Activated CD8-positive, alpha-beta memory T cell treated with anti-CD3 and anti-CD28 coated beads, Interleukin-2, amount 10 ng/mL, durations not matched to agents 7 days and 5 days (primary cell): ENCODE data around the gene SMC5. TPM values are rescaled to one million over a fixed set of nuclear protein-coding genes. Genes with fewer than 3 reads are reported as not detected.

Experiments used
- ATAC-seq: fragments of 150-1000 bp; cut with Tn5 transposase; one replicate; pipeline ENCODE4 v1.10.0; 2021; ENCODE audit warnings: moderate library complexity
- CTCF ChIA-PET: fragments of 350-600 bp; sonication (Branson Sonifier 250); formaldehyde crosslinking; loops from one replicate; lab custom pipeline; 2021; ENCODE audit warnings: antibody characterized with exemption; lab: Charles Lee
- DNase-seq: peaks from one replicate; pipeline ENCODE4 v3.0.0-alpha.2; 2020
- H3K27ac Mint-ChIP-seq: one replicate; pipeline ENCODE4 v1.8.0; 2021; ENCODE audit warnings: mild to moderate bottlenecking, mixed read lengths
- H3K27me3 Mint-ChIP-seq: one replicate; pipeline ENCODE4 v1.8.0; 2021; ENCODE audit warnings: mixed read lengths
- H3K36me3 Mint-ChIP-seq: one replicate; pipeline ENCODE4 v1.8.0; 2021; ENCODE audit warnings: mild to moderate bottlenecking, mixed read lengths
- H3K4me1 Mint-ChIP-seq: one replicate; pipeline ENCODE4 v1.8.0; 2021; ENCODE audit warnings: mixed read lengths
- H3K4me3 Mint-ChIP-seq: one replicate; pipeline ENCODE4 v1.8.0; 2021; ENCODE audit warnings: mild to moderate bottlenecking, moderate library complexity, mixed read lengths
- H3K9me3 Mint-ChIP-seq: one replicate; pipeline ENCODE4 v1.8.0; 2022; ENCODE audit warnings: low read depth, mixed read lengths
- total RNA-seq, 2 experiments: library from RNA; stranded (reverse); gene quantifications; one replicate each; pipeline ENCODE4 v1.2.3, GENCODE V29; 2021

The SMC5 gene
- total RNA-seq, 2 experiments from 2014 or later, result 38.0 to 39.4 TPM

DNA sequence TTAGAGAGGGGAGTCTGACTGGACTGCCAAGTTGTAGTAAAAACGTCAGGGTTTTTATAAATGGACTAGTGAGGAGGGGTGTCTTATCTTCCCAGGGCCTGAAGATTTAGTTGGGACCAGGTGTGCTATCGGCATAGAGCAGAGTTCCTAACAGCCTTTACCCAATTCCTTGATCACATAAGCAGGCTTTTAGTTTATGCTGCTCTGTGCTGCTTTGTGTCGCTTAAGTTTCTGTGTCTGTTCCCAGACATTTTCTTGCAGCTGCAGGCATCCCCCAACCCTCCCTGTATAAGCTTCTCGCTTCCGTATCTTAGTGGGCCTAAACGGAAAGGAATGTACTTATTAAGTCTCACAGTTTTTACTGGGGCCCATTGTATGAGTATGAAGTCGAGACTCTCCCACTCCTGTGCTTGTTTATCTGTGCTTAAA is 2.6 kb upstream of the SMC5 start:
- DNase-seq (no peak), ATAC-seq (no peak)
- Mint-ChIP-seq H3K9me3 (no peaks in the 10 kb centered on the region), H3K4me3 (no peak overlapping the region), H3K4me1 (peaks cover 31% of the 10 kb centered on the region), H3K36me3 (peaks cover 17% of the 10 kb centered on the region), H3K27me3 (no peaks in the 10 kb centered on the region), H3K27ac (no peak overlapping the region)
- CTCF ChIA-PET, result interaction anchor here (1.3 kb wide), 1 partner anchor 163 kb away, joined by 3 read pairs; no protein-coding TSS in a partner anchor

DNA sequence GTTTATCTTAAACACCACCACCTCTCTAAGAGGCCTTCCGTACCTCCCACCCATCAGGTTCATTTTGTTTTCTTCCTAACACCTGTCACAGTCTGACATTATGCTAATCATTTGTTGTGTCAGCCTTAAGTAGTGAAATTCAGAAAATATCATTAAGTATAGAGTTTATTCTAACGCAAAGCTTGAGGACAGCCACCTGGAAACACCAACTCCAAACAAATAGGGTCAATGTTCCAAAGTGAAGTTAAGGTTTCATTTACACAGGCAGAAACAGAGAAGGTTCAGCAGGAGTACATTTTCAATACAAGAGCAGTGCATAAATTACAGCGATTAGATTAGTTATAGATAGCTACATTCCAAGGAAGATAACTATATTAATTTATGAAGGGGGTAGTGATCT is 1.3 kb upstream of the SMC5 start:
- Mint-ChIP-seq H3K4me3 (peak overlapping the region; percentile 91), H3K9me3 (no peaks in the 10 kb centered on the region), H3K4me1 (peaks cover 45% of the 10 kb centered on the region), H3K27me3 (no peaks in the 10 kb centered on the region), H3K36me3 (peaks cover 30% of the 10 kb centered on the region), H3K27ac (peak overlapping the region; percentile 32)
- no peak for DNase-seq
- no peak for ATAC-seq
- CTCF ChIA-PET, result interaction anchor here (1.4 kb wide), 1 partner anchor 345 kb away, joined by 5 read pairs; no protein-coding TSS in a partner anchor

DNA sequence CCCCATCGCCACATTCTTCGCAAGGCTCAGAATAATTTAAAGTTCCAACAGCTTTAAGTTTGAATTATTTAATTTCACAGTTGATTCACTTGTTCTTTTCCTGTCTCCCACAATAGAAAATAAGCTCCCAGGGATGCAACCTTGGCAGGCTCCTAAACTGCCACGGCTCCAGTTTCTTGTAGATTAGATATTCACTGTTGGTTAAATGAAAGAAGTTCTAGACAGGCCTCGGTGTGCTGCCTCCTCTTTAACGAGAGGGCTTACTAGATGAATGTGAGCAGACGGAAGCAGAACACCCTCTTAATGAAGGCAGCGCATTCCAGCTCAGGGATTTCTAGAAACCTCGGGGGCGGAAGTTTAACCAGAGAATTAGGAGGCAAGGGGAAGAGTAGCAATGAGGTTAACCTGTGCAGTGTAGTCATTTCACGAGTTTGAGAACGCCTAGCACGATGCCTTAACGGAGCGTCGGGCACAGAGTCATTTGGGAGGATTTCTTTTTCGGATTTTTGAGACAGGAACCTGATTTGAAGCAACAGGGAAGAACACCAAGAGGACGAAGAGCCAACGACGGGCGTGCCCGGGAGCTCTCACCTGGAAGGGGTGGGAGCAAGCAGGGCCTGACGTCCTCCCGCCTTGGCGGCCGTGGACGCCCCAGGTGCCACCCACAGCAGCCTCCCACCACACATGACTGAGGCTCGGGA is 637 bp upstream of the SMC5 start:
- CTCF ChIA-PET, result interaction anchor here (0.8 to 1.4 kb wide), 2 partner anchors 22 to 345 kb away, joined by 3 to 5 read pairs; no protein-coding TSS in a partner anchor
- DNase-seq, result no peak

DNA sequence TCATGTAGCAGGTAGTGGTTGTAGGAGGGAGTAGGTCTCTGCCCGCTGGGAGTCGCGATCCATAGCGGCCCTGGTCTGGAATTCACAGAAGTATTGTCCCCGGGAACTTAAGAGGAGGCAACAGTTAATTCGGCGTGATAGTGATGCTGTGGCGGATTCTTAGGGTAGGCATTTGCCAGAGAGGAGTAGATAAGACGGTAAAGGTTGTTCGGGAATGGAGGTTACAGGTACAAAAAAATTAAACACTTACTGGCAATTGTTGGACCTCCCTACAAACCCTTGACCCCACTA is 679 bp downstream of the SMC5 start:
- Mint-ChIP-seq H3K27me3 (no peaks in the 10 kb centered on the region), H3K4me1 (peaks cover 53% of the 10 kb centered on the region), H3K36me3 (peaks cover 38% of the 10 kb centered on the region), H3K27ac (peak overlapping the region; percentile 96), H3K9me3 (no peaks in the 10 kb centered on the region), H3K4me3 (peak overlapping the region; percentile 91)
- DNase-seq (no peak), ATAC-seq (no peak)
- CTCF ChIA-PET, result no interaction called here

More for the DNA sequence above, 637 bp upstream of the SMC5 start:
- Mint-ChIP-seq H3K4me3 (peak overlapping the region; percentile 91), H3K27me3 (no peaks in the 10 kb centered on the region), H3K4me1 (peaks cover 50% of the 10 kb centered on the region), H3K9me3 (no peaks in the 10 kb centered on the region), H3K36me3 (peaks cover 35% of the 10 kb centered on the region), H3K27ac (peak overlapping the region; percentile 96)
- peak; percentile 65 for ATAC-seq

DNA sequence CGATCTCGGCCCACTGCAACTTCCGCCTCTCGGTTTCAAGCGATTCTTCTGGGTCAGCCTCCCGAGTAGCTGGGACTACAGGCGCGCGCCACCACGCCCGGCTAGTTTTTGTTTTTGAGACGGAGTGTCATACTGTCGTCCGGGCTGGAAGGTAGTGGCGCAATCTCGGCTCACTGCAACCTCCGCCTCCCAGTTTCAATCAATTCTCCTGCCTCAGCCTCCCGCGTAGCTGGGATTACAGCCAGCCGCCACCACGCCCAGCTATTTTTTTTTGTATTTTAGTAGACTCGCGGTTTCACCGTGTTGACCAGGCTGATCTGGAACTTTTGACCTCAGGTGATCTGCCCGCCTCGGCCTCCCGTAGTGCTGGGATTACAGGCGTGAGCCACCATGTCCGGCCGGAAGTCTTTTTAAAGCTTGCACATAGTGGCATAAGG is 1.2 kb downstream of the SMC5 start:
- peaks cover 57% of the 10 kb centered on the region for H3K4me1 Mint-ChIP-seq
- peaks cover 44% of the 10 kb centered on the region for H3K36me3 Mint-ChIP-seq
- no peak for DNase-seq
- no peaks in the 10 kb centered on the region for H3K9me3 Mint-ChIP-seq
- no peaks in the 10 kb centered on the region for H3K27me3 Mint-ChIP-seq
- ATAC-seq, result no peak
- CTCF ChIA-PET, result interaction anchor here (0.9 kb wide), 1 partner anchor 25 kb away, joined by 3 read pairs; no protein-coding TSS in a partner anchor
- H3K4me3 Mint-ChIP-seq, result peak overlapping the region; percentile 91
- H3K27ac Mint-ChIP-seq, result peak overlapping the region; percentile 96

DNA sequence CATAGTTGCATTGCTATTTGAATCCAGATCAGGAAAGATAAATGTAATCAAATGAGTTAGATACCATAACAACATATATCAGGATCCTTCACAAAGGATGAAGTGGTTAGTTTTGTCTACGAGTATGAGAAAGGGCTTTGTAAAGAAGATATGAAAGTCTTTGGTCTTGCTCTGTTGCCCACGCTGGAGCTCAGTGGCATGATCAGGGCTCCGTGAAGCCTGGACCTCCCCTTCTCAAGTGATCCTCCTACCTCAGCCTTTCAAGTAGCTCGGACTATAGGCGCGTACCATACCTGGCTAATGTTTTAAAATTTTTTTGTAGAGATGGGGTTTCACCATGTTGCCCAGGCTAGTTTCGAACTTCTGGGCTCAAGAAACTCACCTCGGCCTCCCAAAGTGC is 1.8 kb downstream of the SMC5 start:
- Mint-ChIP-seq H3K36me3 (peaks cover 46% of the 10 kb centered on the region), H3K4me3 (peak overlapping the region; percentile 91), H3K4me1 (peaks cover 57% of the 10 kb centered on the region), H3K27me3 (no peaks in the 10 kb centered on the region), H3K27ac (peak overlapping the region; percentile 48), H3K9me3 (no peaks in the 10 kb centered on the region)
- DNase-seq (no peak), ATAC-seq (no peak)
- CTCF ChIA-PET, result interaction anchor here (0.9 kb wide), 1 partner anchor 24 kb away, joined by 3 read pairs; no protein-coding TSS in a partner anchor

DNA sequence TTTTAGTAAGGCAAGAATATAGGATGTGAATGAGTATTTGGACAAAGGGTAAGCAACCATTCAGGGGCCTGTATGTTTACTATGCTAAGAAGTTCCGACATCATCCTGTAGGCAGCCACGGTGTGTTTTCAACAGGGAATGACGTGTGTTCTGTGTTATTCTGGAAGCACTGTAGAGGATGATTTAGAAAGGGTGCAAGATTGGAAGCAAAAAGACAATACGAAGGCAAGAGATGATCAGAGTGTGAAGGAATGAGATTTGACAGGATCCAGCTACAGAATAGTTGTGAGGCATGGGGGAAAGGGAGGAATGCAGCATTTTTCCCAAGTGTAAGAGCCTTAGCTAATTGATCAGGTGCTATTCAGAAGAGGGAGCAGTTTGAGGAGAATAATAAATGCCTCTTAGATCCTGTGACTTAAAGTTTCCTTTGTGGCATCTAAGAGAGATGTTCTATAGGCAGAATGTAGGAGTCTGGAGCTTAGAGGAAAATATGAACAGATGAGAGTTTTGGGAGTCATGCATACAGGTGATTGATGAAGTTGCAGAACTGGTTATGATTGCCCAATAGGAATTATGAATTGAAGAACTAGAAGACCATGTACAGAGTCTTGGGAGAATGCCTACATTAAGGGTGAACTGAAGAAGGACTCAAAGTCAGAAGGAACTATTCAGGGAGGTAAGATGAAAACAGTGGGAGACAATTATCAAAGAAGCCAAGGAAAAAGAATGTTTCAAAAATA is 2.5 kb downstream of the SMC5 start:
- no peak for ATAC-seq
- peak overlapping the region; percentile 91 for H3K4me3 Mint-ChIP-seq
- no peak for DNase-seq
- H3K36me3 Mint-ChIP-seq, result peaks cover 52% of the 10 kb centered on the region
- H3K27ac Mint-ChIP-seq, result peak overlapping the region; percentile 25
- H3K27me3 Mint-ChIP-seq, result no peaks in the 10 kb centered on the region
- peaks cover 57% of the 10 kb centered on the region for H3K4me1 Mint-ChIP-seq
- no peaks in the 10 kb centered on the region for H3K9me3 Mint-ChIP-seq
- CTCF ChIA-PET, result no interaction called here

DNA sequence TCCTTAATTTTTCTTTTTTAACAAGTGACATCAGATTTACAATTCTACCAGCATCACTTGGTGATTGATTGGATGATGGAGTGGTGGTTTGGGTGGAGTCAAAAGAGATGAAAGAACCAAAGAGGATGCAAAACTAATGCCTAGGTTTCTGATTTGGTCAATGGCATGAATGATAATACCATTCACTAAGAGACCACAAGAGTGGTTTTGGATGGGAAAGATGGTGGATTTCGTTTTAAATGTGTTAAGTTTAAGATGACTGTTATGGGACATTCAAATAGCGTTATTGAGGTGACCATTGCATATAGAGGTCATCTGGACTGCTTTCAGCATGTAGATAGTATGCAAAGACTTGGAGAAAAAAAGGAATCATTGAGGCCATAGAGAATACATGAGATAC is 3.6 kb downstream of the SMC5 start:
- no peak for ATAC-seq
- CTCF ChIA-PET, result no interaction called here
- H3K36me3 Mint-ChIP-seq, result peaks cover 56% of the 10 kb centered on the region

DNA sequence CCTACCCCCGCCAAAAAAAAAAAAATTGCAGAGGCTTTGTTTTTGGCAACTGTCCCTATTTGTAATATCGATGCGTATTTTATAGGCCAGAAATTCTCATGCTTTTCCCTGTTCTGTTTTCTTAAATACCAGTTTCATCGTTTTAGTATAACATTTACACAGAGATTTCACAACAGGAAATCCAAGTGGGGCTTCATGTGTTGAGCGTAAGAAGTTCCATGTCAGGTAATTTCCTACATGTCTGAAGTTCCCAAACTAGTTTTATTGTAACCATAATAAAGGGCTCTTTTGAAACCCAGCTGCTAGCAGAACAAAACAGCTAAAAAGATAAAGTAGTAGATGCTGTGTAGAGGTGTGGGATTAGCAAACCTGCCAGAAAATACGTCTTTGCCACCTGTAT is 4.2 kb downstream of the SMC5 start:
- Mint-ChIP-seq H3K4me3 (no peak overlapping the region), H3K36me3 (peaks cover 61% of the 10 kb centered on the region), H3K27me3 (no peaks in the 10 kb centered on the region), H3K9me3 (no peaks in the 10 kb centered on the region), H3K4me1 (peaks cover 51% of the 10 kb centered on the region), H3K27ac (no peak overlapping the region)
- no peak for ATAC-seq
- CTCF ChIA-PET, result no interaction called here
- no peak for DNase-seq

More for the DNA sequence above, 3.6 kb downstream of the SMC5 start:
- Mint-ChIP-seq H3K4me3 (peak overlapping the region; percentile 91), H3K27me3 (no peaks in the 10 kb centered on the region), H3K9me3 (no peaks in the 10 kb centered on the region), H3K4me1 (peaks cover 57% of the 10 kb centered on the region), H3K27ac (peak overlapping the region; percentile 21)
- no peak for DNase-seq

DNA sequence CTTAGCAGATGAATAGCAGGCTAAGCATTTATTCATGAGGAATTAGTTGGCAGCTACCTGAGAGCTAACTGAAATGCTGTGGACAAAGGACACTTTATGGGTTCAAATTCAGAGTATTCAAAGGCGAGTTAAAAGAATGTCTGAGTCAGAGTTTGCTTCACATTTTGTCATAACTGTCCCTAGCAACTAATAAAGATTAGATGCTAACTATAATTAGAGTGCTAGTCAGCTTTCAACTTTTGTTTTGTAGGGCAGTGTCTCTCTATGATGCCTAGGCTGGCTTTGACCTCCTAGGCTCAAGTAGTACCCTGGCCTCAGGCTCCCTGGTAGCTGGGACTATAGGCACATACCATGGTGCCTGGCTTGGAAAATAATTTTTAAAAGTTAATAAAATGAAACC is 4.6 kb downstream of the SMC5 start:
- Mint-ChIP-seq H3K27ac (no peak overlapping the region), H3K4me3 (no peak overlapping the region), H3K9me3 (no peaks in the 10 kb centered on the region), H3K4me1 (peaks cover 47% of the 10 kb centered on the region), H3K36me3 (peaks cover 59% of the 10 kb centered on the region), H3K27me3 (no peaks in the 10 kb centered on the region)
- DNase-seq (no peak), ATAC-seq (no peak)
- CTCF ChIA-PET, result no interaction called here

DNA sequence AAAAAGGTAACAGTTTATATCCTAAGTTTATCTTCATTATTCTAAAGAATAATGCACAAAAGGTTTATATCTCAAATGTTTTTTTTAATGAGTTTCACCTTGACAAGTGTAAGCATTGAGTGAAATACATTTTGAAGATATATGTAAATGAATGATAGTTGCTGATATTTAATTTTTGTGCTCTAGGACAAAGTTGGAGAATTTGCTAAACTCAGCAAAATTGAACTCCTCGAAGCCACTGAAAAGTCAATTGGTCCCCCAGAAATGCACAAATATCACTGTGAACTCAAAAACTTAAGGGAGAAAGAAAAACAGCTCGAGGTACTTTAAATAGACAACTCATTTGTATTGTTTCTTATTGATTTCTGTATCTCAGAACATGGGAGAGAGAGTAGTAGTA is 19.5 kb downstream of the SMC5 start:
- DNase-seq (no peak), ATAC-seq (no peak)
- H3K27me3 Mint-ChIP-seq, result no peaks in the 10 kb centered on the region
- H3K36me3 Mint-ChIP-seq, result peaks cover 51% of the 10 kb centered on the region
- no peak overlapping the region for H3K4me3 Mint-ChIP-seq
- no peaks in the 10 kb centered on the region for H3K9me3 Mint-ChIP-seq
- no peak overlapping the region for H3K27ac Mint-ChIP-seq
- H3K4me1 Mint-ChIP-seq, result peaks cover 8% of the 10 kb centered on the region
- CTCF ChIA-PET, result no interaction called here

DNA sequence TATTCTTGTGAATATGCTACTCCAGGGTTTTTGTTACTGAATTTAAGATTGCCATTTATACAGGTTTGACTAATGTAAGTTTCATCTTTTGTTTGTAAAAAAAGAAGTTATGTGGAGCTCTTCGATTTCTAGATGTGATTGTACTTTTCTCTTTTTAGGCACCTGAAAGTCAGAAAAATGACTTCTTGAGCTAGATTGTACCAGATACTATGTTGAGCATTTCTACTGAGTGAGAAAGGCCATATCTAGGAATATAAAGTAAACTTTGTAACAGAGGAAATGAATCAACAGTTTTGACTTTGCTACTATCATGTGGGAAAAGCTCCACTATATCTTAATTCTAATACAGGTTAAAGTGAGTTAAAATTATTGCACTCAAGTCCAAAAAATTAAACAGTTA is 25.1 kb downstream of the SMC5 start:
- Mint-ChIP-seq H3K27ac (peak overlapping the region; percentile 11), H3K36me3 (peaks cover 58% of the 10 kb centered on the region), H3K27me3 (no peaks in the 10 kb centered on the region), H3K4me3 (no peak overlapping the region), H3K9me3 (no peaks in the 10 kb centered on the region), H3K4me1 (peaks cover 7% of the 10 kb centered on the region)
- no peak for DNase-seq
- CTCF ChIA-PET, result no interaction called here
- ATAC-seq, result no peak

DNA sequence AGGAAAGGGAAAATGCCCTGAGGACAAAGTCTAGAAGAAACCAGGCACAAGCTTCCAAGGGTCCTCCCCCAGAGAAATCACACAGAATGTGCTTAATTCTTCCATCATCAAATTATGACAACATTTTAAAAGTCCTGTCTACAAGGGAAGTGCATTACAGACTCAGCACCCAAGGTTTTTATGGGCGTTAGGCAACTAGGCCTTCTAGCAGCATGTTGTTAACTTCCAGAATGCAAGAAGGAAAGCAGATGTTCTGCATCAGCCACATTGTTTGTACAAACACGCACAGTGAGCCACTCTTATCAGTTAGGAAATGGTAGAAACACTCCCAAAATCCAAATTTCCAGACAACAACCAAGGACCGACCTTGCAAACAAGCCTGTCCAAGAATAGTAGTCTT is 26.5 kb downstream of the SMC5 start:
- ATAC-seq (no peak), DNase-seq (no peak)
- CTCF ChIA-PET, result interaction anchor here (1.1 kb wide), 1 partner anchor 25 kb away, joined by 3 read pairs; no protein-coding TSS in a partner anchor
- no peaks in the 10 kb centered on the region for H3K9me3 Mint-ChIP-seq
- H3K27ac Mint-ChIP-seq, result no peak overlapping the region
- no peak overlapping the region for H3K4me3 Mint-ChIP-seq
- no peaks in the 10 kb centered on the region for H3K27me3 Mint-ChIP-seq
- peaks cover 63% of the 10 kb centered on the region for H3K36me3 Mint-ChIP-seq
- H3K4me1 Mint-ChIP-seq, result peaks cover 7% of the 10 kb centered on the region
